ENCODE data around the gene RNF11. TPM values are rescaled to one million over a fixed set of nuclear protein-coding genes. Genes with fewer than 3 reads are reported as not detected.

The RNF11 gene
- total RNA-seq, 1 donor, result 199 TPM

DNA sequence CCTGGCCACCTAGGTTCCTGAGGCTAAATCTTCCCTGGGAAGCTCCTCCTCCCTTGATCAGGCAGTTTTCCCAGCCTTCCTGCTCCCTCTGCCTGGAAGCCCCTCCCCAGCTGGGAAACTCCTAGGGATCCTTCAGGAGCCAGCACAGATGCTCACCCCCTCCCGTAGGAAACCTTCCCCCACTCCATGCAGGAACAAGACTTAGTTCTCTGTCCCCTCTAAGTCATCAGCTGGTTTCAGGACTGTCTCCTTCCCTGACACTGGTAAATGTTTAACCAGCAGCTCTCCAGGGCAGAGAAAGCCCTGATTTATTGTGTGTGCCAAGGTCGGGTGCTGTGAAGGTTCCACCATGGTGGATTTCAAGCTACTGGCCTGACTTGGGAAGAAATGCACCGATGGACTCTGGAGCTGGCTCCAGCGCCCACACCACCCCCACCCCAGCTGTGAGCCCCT is 69.3 kb downstream of the RNF11 start:
- Histone ChIP-seq H2AFZ (ENCODE audit: low read length) (no peak overlapping the region), H3K36me3 (ENCODE audit: insufficient read depth, low read length) (no peaks in the 10 kb centered on the region), H3K4me3 (ENCODE audit: insufficient read depth, low read length) (no peak overlapping the region), H3K4me2 (ENCODE audit: insufficient read depth, low read length) (no peak overlapping the region), H3K9me3 (ENCODE audit: low read depth, low read length) (no peaks in the 10 kb centered on the region), H3K4me1 (ENCODE audit: insufficient read depth, low read length) (no peaks in the 10 kb centered on the region), H3K27me3 (ENCODE audit: insufficient read depth, low read length) (no peaks in the 10 kb centered on the region), H3K79me2 (ENCODE audit: insufficient read depth, low read length) (no peaks in the 10 kb centered on the region), H3K27ac (ENCODE audit: low read depth, low read length) (no peak overlapping the region), H4K20me1 (ENCODE audit: insufficient read depth, low read length) (no peaks in the 10 kb centered on the region)
- DNase-seq (ENCODE audit: insufficient read length, low spot score, missing footprints), result no peak
- TF ChIP-seq, protein P1, sequence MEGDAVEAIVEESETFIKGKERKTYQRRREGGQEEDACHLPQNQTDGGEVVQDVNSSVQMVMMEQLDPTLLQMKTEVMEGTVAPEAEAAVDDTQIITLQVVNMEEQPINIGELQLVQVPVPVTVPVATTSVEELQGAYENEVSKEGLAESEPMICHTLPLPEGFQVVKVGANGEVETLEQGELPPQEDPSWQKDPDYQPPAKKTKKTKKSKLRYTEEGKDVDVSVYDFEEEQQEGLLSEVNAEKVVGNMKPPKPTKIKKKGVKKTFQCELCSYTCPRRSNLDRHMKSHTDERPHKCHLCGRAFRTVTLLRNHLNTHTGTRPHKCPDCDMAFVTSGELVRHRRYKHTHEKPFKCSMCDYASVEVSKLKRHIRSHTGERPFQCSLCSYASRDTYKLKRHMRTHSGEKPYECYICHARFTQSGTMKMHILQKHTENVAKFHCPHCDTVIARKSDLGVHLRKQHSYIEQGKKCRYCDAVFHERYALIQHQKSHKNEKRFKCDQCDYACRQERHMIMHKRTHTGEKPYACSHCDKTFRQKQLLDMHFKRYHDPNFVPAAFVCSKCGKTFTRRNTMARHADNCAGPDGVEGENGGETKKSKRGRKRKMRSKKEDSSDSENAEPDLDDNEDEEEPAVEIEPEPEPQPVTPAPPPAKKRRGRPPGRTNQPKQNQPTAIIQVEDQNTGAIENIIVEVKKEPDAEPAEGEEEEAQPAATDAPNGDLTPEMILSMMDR (IDR thresholded peaks at IDR 0.05; ENCODE audit: extremely low read depth, low read depth, low read length), result no peak

DNA sequence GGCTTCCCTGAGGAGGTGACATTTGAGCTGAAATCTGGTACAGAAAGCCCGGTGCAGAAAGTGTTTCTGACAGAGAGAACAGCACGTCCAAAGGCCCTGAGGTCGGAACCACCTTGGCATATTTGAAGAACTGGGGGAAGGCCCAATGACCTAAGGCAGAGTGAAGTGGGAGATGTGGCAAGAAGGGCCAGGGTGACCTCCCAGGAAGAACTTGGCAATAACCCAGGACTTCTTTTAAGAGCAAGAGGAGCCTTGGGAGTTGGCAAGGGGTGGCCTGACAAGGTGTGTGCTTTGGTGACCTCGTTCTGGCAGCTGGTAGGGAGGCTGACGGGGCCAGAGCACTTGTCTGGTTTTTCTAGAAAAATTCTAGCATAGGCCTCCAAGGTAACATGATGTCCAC is 70.9 kb downstream of the RNF11 start:
- Histone ChIP-seq H3K79me2 (ENCODE audit: insufficient read depth, low read length) (no peaks in the 10 kb centered on the region), H3K27me3 (ENCODE audit: insufficient read depth, low read length) (no peaks in the 10 kb centered on the region), H3K27ac (ENCODE audit: low read depth, low read length) (no peak overlapping the region), H3K4me1 (ENCODE audit: insufficient read depth, low read length) (no peaks in the 10 kb centered on the region), H3K36me3 (ENCODE audit: insufficient read depth, low read length) (no peaks in the 10 kb centered on the region), H3K4me3 (ENCODE audit: insufficient read depth, low read length) (no peak overlapping the region), H3K4me2 (ENCODE audit: insufficient read depth, low read length) (no peak overlapping the region), H2AFZ (ENCODE audit: low read length) (no peak overlapping the region), H4K20me1 (ENCODE audit: insufficient read depth, low read length) (no peaks in the 10 kb centered on the region), H3K9me3 (ENCODE audit: low read depth, low read length) (no peaks in the 10 kb centered on the region)
- DNase-seq (ENCODE audit: insufficient read length, low spot score, missing footprints), result no peak
- TF ChIP-seq, protein P1 (IDR thresholded peaks at IDR 0.05; ENCODE audit: extremely low read depth, low read depth, low read length), result no peak

DNA sequence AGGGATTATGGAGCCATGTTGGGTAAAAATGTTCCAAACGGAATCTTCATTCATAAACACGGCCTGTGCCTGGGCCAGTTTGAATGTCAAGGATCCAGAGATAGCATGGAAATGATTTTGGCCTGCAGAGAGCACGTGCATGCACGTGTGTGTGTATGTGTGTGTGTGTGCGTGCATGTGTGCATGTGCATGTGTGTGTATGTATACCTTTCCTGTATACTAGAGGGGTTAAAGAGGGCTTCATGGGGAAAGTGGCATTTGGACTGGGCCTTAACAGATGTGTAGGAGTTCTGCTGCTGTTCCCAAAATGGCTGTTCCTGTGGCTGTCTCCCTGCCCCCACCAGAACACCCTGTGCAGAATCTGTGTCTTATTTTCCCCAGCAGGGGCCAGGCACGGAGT is 72.6 kb downstream of the RNF11 start:
- Histone ChIP-seq H3K4me2 (ENCODE audit: insufficient read depth, low read length) (no peak overlapping the region), H3K27me3 (ENCODE audit: insufficient read depth, low read length) (no peaks in the 10 kb centered on the region), H3K36me3 (ENCODE audit: insufficient read depth, low read length) (no peaks in the 10 kb centered on the region), H3K9me3 (ENCODE audit: low read depth, low read length) (no peaks in the 10 kb centered on the region), H3K79me2 (ENCODE audit: insufficient read depth, low read length) (no peaks in the 10 kb centered on the region), H3K4me1 (ENCODE audit: insufficient read depth, low read length) (peaks cover 2% of the 10 kb centered on the region), H3K4me3 (ENCODE audit: insufficient read depth, low read length) (no peak overlapping the region), H4K20me1 (ENCODE audit: insufficient read depth, low read length) (no peaks in the 10 kb centered on the region), H2AFZ (ENCODE audit: low read length) (no peak overlapping the region), H3K27ac (ENCODE audit: low read depth, low read length) (no peak overlapping the region)
- DNase-seq (ENCODE audit: insufficient read length, low spot score, missing footprints), result no peak
- TF ChIP-seq, protein P1 (IDR thresholded peaks at IDR 0.05; ENCODE audit: extremely low read depth, low read depth, low read length), result no peak

DNA sequence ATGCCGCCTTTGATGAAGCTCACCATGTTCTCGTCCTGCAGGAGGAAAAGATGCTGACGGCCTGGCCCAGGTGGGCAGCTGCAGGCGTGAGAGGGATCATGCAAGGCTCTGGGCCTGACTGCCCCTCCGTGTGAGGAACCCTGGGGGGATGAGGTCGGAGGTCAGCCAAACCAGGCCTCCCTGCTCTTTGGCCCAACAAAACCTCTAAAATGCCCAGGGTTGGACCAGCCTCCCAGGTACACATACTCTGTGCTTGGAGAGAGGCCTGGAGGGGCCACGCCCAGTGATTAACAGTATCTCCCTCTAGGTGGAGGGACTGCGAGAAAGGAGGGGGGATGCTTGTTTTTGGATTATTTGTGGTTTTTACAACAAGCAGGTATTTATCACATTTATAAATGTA is 73.2 kb downstream of the RNF11 start:
- TF ChIP-seq, protein P1 (IDR thresholded peaks at IDR 0.05; ENCODE audit: extremely low read depth, low read depth, low read length), result no peak
- no peak for DNase-seq (ENCODE audit: insufficient read length, low spot score, missing footprints)
- Histone ChIP-seq H3K4me2 (ENCODE audit: insufficient read depth, low read length) (no peak overlapping the region), H4K20me1 (ENCODE audit: insufficient read depth, low read length) (no peaks in the 10 kb centered on the region), H3K79me2 (ENCODE audit: insufficient read depth, low read length) (no peaks in the 10 kb centered on the region), H3K36me3 (ENCODE audit: insufficient read depth, low read length) (no peaks in the 10 kb centered on the region), H3K4me3 (ENCODE audit: insufficient read depth, low read length) (no peak overlapping the region), H3K27me3 (ENCODE audit: insufficient read depth, low read length) (no peaks in the 10 kb centered on the region), H2AFZ (ENCODE audit: low read length) (no peak overlapping the region), H3K9me3 (ENCODE audit: low read depth, low read length) (no peaks in the 10 kb centered on the region), H3K27ac (ENCODE audit: low read depth, low read length) (no peak overlapping the region), H3K4me1 (ENCODE audit: insufficient read depth, low read length) (peaks cover 9% of the 10 kb centered on the region)

Measured in osteoblast (primary cell).